ENCODE results near the gene TCF7L1. TPM values are rescaled to one million over a fixed set of nuclear protein-coding genes. Genes with fewer than 3 reads are reported as not detected.
A peak's percentile ranks its signal among the peaks of the same experiment; 100 is the strongest.

TCF7L1 gene
- total RNA-seq, 4 donors from 2014 or later: 0.55 to 3.0 (median 1.8) TPM

DNA sequence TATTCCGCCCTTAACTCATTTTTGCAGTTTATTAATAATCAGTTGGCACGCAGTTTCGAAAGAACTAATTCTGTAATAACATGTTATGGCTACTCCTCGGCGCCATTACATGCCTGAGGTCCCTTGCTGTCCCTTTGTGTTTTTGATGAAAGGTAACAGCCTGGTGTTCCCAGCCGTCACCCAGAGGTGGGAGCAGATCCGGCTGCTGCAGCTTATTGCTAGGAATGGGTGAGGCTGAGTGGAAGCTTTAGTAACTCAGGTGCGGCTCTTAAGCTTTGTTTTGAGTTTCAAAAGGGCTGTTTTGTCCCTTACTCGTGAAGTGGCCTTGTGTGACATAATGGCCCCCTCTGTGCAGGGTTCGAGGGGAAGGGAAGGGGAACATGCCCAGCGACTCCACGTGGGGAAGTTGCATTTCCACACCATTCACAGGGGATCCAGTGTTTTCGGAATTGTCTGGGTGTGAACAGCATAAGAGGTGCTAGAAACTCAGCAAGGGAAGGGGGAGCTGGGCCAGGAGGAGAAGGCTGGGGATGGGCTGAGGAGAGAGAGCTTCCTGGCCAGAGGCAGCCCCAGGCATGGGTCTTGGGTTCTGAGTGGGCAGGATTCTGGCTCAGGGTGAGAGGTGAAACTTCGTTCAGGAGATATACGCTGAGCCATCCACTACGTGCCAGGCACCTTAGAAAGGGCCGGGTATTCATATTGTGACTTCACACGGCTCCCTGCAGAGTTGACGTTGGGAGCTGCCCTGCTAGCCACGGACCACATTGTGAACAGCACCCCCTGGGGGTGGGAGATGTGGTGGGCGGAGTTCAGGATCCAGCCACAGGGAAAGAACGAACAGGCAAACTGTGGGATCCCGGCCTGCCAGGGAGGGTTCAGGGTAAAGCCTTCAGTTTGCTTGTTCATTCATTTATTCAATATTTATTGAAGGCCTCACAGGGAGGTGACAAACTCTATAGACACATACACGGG, 110.2 kb downstream of the TCF7L1 start:
- H3K4me1 ChIP-seq: peaks cover 18% of the 10 kb centered on the region
- TF ChIP-seq POLR2A (IDR thresholded peaks at IDR 0.05) (no peak), EP300 (IDR thresholded peaks at IDR 0.05) (no peak), POLR2AphosphoS5 (IDR thresholded peaks at IDR 0.05) (no peak)
- TF ChIP-seq, protein P1, sequence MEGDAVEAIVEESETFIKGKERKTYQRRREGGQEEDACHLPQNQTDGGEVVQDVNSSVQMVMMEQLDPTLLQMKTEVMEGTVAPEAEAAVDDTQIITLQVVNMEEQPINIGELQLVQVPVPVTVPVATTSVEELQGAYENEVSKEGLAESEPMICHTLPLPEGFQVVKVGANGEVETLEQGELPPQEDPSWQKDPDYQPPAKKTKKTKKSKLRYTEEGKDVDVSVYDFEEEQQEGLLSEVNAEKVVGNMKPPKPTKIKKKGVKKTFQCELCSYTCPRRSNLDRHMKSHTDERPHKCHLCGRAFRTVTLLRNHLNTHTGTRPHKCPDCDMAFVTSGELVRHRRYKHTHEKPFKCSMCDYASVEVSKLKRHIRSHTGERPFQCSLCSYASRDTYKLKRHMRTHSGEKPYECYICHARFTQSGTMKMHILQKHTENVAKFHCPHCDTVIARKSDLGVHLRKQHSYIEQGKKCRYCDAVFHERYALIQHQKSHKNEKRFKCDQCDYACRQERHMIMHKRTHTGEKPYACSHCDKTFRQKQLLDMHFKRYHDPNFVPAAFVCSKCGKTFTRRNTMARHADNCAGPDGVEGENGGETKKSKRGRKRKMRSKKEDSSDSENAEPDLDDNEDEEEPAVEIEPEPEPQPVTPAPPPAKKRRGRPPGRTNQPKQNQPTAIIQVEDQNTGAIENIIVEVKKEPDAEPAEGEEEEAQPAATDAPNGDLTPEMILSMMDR (IDR thresholded peaks at IDR 0.05): peak in 1 of 2 donors; percentile 28
- H3K27me3 ChIP-seq: no peaks in the 10 kb centered on the region
- WGBS: 73% methylated on average over 24 of the region's 24 CpGs
- no peak overlapping the region for H3K27ac ChIP-seq
- DNase-seq (ENCODE audit: low spot score in 2 of 2): peak in 1 of 2 donors; percentile 80
- no peak overlapping the region for H3K4me3 ChIP-seq
- no peaks in the 10 kb centered on the region for H3K9me3 ChIP-seq
- H3K36me3 ChIP-seq: no peaks in the 10 kb centered on the region

DNA sequence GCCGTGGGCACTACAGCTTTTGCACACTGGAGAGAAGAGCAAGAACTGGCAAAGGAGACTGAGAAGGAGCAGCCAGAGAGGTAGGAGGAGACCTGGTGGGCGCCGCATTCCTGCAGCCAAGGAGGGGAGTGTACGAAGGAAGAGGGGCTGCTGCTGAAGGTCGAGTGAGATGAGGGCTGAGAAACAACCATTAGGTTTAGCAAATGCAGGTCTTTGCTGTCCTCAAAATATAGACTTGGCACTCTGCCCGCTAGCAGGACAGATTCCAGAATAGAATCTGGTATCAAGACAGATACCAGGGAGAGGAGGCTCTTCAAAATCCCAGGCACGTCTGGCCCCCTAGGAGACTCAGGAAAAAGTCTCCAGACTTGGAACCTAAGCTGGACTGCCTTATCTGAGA, 111.6 kb downstream of the TCF7L1 start:
- Histone ChIP-seq H3K9me3 (no peaks in the 10 kb centered on the region), H3K36me3 (no peaks in the 10 kb centered on the region), H3K27ac (no peak overlapping the region), H3K4me3 (no peak overlapping the region), H3K27me3 (no peaks in the 10 kb centered on the region), H3K4me1 (peaks cover 32% of the 10 kb centered on the region)
- WGBS: 78% methylated on average over 7 of the region's 7 CpGs
- peak in 1 of 2 donors; percentile 57 for DNase-seq (ENCODE audit: low spot score in 2 of 2)
- TF ChIP-seq POLR2AphosphoS5 (IDR thresholded peaks at IDR 0.05) (no peak), EP300 (IDR thresholded peaks at IDR 0.05) (no peak)
- TF ChIP-seq, protein P1 (IDR thresholded peaks at IDR 0.05): no peak

DNA sequence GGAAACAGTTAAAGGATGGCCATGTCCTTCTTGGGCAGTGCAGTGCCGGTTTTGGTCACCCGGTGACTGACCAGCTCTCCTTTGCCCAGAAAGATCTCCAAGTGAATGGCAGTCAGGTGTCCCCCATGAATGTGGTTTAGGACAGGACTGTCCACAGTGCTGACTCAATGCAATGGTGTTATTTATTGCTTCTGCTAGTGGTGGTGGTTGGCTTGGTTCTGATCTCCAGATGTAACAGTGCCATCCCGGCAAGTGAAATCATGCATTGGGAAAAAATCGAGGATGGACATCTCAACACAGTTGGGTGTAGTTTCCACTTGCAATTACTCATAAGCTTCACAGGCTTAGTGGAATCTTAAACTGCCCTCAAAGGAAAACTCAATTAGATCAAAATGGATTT, 112.7 kb downstream of the TCF7L1 start:
- WGBS: 68% methylated on average over 4 of the region's 4 CpGs

DNA sequence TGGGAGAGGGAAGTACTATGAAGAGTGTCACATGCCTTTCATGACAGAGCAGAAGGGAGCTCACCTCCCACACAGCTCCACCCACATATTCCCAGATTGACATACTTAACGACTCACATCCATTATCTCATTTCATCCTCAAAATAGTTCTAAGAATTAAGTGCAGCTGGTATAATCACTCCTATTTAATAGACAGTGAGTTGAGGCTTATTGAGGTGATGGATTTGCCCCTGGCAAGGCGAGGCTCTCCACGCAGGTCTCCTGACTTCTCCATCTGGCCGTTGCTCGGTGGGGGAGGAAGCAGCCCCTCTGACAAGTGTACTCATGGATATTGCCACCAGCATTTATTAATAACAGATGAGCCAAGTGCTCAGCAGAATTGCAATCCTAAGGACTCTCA, 113.2 kb downstream of the TCF7L1 start:
- Histone ChIP-seq H3K36me3 (no peaks in the 10 kb centered on the region), H3K27ac (no peak overlapping the region), H3K27me3 (no peaks in the 10 kb centered on the region), H3K4me1 (peaks cover 44% of the 10 kb centered on the region), H3K4me3 (no peak overlapping the region), H3K9me3 (no peaks in the 10 kb centered on the region)
- no peak for DNase-seq (ENCODE audit: low spot score in 2 of 2)
- WGBS: 48% methylated on average over 5 of the region's 5 CpGs
- TF ChIP-seq, protein P1 (IDR thresholded peaks at IDR 0.05): no peak
- TF ChIP-seq POLR2A (IDR thresholded peaks at IDR 0.05) (no peak), EP300 (IDR thresholded peaks at IDR 0.05) (no peak), POLR2AphosphoS5 (IDR thresholded peaks at IDR 0.05) (no peak)

More for the DNA sequence above, 112.7 kb downstream of the TCF7L1 start:
- TF ChIP-seq POLR2AphosphoS5 (IDR thresholded peaks at IDR 0.05) (no peak), POLR2A (IDR thresholded peaks at IDR 0.05) (no peak)
- Histone ChIP-seq H3K4me3 (no peak overlapping the region), H3K36me3 (no peaks in the 10 kb centered on the region), H3K9me3 (no peaks in the 10 kb centered on the region), H3K27me3 (no peaks in the 10 kb centered on the region), H3K4me1 (peaks cover 41% of the 10 kb centered on the region), H3K27ac (no peak overlapping the region)
- DNase-seq (ENCODE audit: low spot score in 2 of 2): no peak

DNA sequence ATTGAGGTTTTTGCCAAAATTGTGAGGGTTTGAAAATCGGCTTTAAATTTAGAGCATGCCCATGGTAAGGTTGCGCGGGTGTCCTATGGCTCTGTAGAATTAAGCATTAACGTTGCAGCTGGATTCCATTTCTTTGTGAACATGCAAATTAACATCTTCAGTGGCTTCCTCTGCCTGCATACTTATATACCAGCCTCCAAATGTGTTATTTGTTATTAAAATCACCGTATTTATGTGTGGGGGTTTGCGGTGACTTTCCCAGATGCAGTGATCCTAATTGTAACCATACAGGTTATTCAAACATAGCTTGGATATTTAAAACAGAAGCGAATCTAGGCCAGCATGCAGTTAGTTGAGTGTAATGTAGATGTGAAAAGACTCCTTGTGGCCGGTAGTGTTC, 114.4 kb downstream of the TCF7L1 start:
- DNase-seq (ENCODE audit: low spot score in 2 of 2): no peak
- peaks cover 44% of the 10 kb centered on the region for H3K4me1 ChIP-seq
- no peak overlapping the region for H3K4me3 ChIP-seq
- H3K36me3 ChIP-seq: no peaks in the 10 kb centered on the region
- 71% methylated on average over 8 of the region's 8 CpGs for WGBS
- no peaks in the 10 kb centered on the region for H3K27me3 ChIP-seq
- no peak for TF ChIP-seq POLR2AphosphoS5 (IDR thresholded peaks at IDR 0.05)
- TF ChIP-seq, protein P1 (IDR thresholded peaks at IDR 0.05): no peak
- no peak for TF ChIP-seq POLR2A (IDR thresholded peaks at IDR 0.05)
- TF ChIP-seq EP300 (IDR thresholded peaks at IDR 0.05): no peak
- H3K9me3 ChIP-seq: no peaks in the 10 kb centered on the region
- no peak overlapping the region for H3K27ac ChIP-seq

All from suprapubic skin (tissue), 4 donors.